B cell (primary cell): Measurements from ENCODE around the gene HSD17B2. TPM values are rescaled to one million over a fixed set of nuclear protein-coding genes. Genes with fewer than 3 reads are reported as not detected.

Experiments
- ATAC-seq: fragments of 200-7000 bp; cut with Tn5 transposase; one replicate; pipeline ENCODE4 v1.10.0; 2021; ENCODE audit warnings: low read depth, mild to moderate bottlenecking, moderate number of reproducible peaks, moderate library complexity
- CTCF ChIA-PET: fragments of 350-600 bp; sonication (Branson Sonifier 250); formaldehyde crosslinking; loops from one replicate; lab custom pipeline; 2021; ENCODE audit warnings: antibody characterized with exemption, inconsistent platforms; lab: Charles Lee
- POLR2A ChIA-PET: fragments of 350-600 bp; sonication (Branson Sonifier 250); formaldehyde crosslinking; loops from one replicate; lab custom pipeline; 2021; ENCODE audit warnings: antibody characterized with exemption; lab: Charles Lee
- DNase-seq: peaks from one replicate; pipeline ENCODE4 v3.0.0; 2013
- H2AFZ ChIP-seq: 2 replicates; pipeline ENCODE4 v1.6.1; 2012; ENCODE audit warnings: mild to moderate bottlenecking, low read depth, low read length; ENCODE audit not compliant: insufficient read depth, poor library complexity, severe bottlenecking
- H3K27ac ChIP-seq, 2 donors: 1 replicate in 1 of 2; 2 replicates in 1 of 2; pipeline ENCODE4 v1.5.1; 2012 to 2013; ENCODE audit warnings: low read length in 2 of 2, mild to moderate bottlenecking in 2 of 2, moderate library complexity in 1 of 2
- H3K27me3 ChIP-seq, 4 experiments: fragments of 200-600 bp in 1 of 4; sonication (generic) in 1 of 4; replicated peaks in 1 of 4; 1 replicate in 2 of 4; 2 replicates in 2 of 4; pipeline versions ENCODE4 v1.6.1 to v1.7.0; 2013 to 2016; ENCODE audit warnings: low read length in 3 of 4, mild to moderate bottlenecking in 2 of 4, mixed read lengths in 1 of 4, moderate library complexity in 1 of 4; ENCODE audit not compliant: insufficient read depth in 4 of 4, control insufficient read depth in 3 of 4; ENCODE audit errors: control extremely low read depth in 1 of 4
- H3K36me3 ChIP-seq, 2 experiments: replicated peaks in 1 of 2; 1 replicate in 1 of 2; 2 replicates in 1 of 2; pipeline versions ENCODE4 v1.6.1 to v1.7.1; 2013; ENCODE audit warnings: low read length in 1 of 2; ENCODE audit not compliant: insufficient read depth in 2 of 2, control insufficient read depth in 1 of 2; ENCODE audit errors: control extremely low read depth in 1 of 2, extremely low read depth in 1 of 2
- H3K4me1 ChIP-seq, 2 donors: fragments of 200-600 bp in 1 of 2; sonication (generic) in 1 of 2; 1 replicate in 1 of 2; 2 replicates in 1 of 2; pipeline versions ENCODE4 v1.5.1 to v1.6.1; 2013 to 2017; ENCODE audit warnings: low read length in 2 of 2; ENCODE audit not compliant: control insufficient read depth in 2 of 2, insufficient read depth in 2 of 2
- H3K4me2 ChIP-seq: replicated peaks from 2 replicates; pipeline ENCODE3; 2012; ENCODE audit warnings: mild to moderate bottlenecking, low read depth, low read length; ENCODE audit not compliant: poor library complexity, severe bottlenecking
- H3K4me3 ChIP-seq, 5 experiments: fragments of 200-600 bp in 1 of 5; sonication (generic) in 1 of 5; 1 replicate in 3 of 5; 2 replicates in 2 of 5; pipeline versions ENCODE4 v1.5.1 to v1.7.0; 2011 to 2016; ENCODE audit warnings: low read length in 4 of 5, mild to moderate bottlenecking in 4 of 5, low read depth in 2 of 5, control low read depth in 1 of 5, moderate library complexity in 1 of 5; ENCODE audit not compliant: insufficient read depth in 1 of 5; ENCODE audit errors: control extremely low read depth in 1 of 5, extremely low read depth in 1 of 5
- H3K79me2 ChIP-seq: fragments of 200-600 bp; sonication (generic); one replicate; pipeline ENCODE4 v1.6.0; 2016; ENCODE audit warnings: low read length; ENCODE audit not compliant: control insufficient read depth, insufficient read depth
- H3K9ac ChIP-seq: fragments of 200-600 bp; sonication (generic); 2 replicates; pipeline ENCODE4 v1.6.1; 2017; ENCODE audit warnings: mild to moderate bottlenecking, low read length, moderate library complexity
- H3K9me3 ChIP-seq, 3 donors: one replicate each; pipeline versions ENCODE4 v1.6.1 to v1.7.1; 2013; ENCODE audit warnings: low read length in 2 of 3; ENCODE audit not compliant: control insufficient read depth in 2 of 3, insufficient read depth in 1 of 3; ENCODE audit errors: control extremely low read depth in 1 of 3
- H4K20me1 ChIP-seq: 2 replicates; pipeline ENCODE4 v1.6.0; 2012; ENCODE audit warnings: mild to moderate bottlenecking, low read length; ENCODE audit not compliant: insufficient read depth, control insufficient read depth, poor library complexity, severe bottlenecking
- H3K27ac Mint-ChIP-seq: one replicate; pipeline ENCODE4 v1.8.0; 2021; ENCODE audit warnings: mixed read lengths
- H3K27me3 Mint-ChIP-seq: one replicate; pipeline ENCODE4 v1.8.0; 2021; ENCODE audit warnings: mixed read lengths
- H3K4me1 Mint-ChIP-seq: one replicate; pipeline ENCODE4 v1.8.0; 2021; ENCODE audit warnings: mixed read lengths
- H3K4me3 Mint-ChIP-seq: one replicate; pipeline ENCODE4 v1.8.0; 2021; ENCODE audit warnings: mixed read lengths
- H3K9me3 Mint-ChIP-seq: one replicate; pipeline ENCODE4 v1.8.0; 2022; ENCODE audit warnings: mixed read lengths; ENCODE audit not compliant: insufficient read depth
- CTCF ChIP-seq: fragments of 200-600 bp; IDR thresholded peaks from one replicate; pipeline ENCODE4 v1.8.0; 2022; ENCODE audit warnings: antibody characterized with exemption, mild to moderate bottlenecking
- EZH2 ChIP-seq: IDR thresholded peaks from 2 replicates; pipeline ENCODE4 v1.6.1; 2012; ENCODE audit warnings: borderline replicate concordance, low read depth, mild to moderate bottlenecking, moderate library complexity, low read length; ENCODE audit not compliant: insufficient read depth, poor library complexity, severe bottlenecking
- WGBS: methylation state at CpG from one replicate; pipeline ENCODE4 v1.1.5; 2013; ENCODE audit warnings: missing lambda C conversion rate; ENCODE audit not compliant: insufficient coverage; 5-methylcytosine and 5-hydroxymethylcytosine counted together
- intact Hi-C: fragments of 100-400 bp; cut with micrococcal nuclease; formaldehyde crosslinking; loops from one replicate; pipeline ENCODE4 v1.10.0; 2022
- polyA plus RNA-seq: library from polyadenylated mRNA; depleted of rRNA; stranded (reverse); fragments of >200 nt; gene quantifications from 2 replicates; pipeline ENCODE4 v1.2.3, GENCODE V29; 2012
- total RNA-seq, 2 donors: library from RNA; stranded (reverse); fragments of 120-200 nt in 1 of 2; gene quantifications; 1 replicate in 1 of 2; 2 replicates in 1 of 2; pipeline versions ENCODE4 v1.2.3 to v1.2.4, GENCODE V29; 2013 to 2022

HSD17B2 gene
- total and polyA plus RNA-seq, 2 donors (not counting 1 experiment from before 2014, with no cell fraction given) = not detected

GRCh38 chr16:82044585-82044911 is 9.5 kb downstream of the HSD17B2 start:
- no peak overlapping the region for H3K9ac ChIP-seq
- ChIA-PET CTCF (no interaction called here), POLR2A (no interaction called here)
- no peaks in the 10 kb centered on the region for H4K20me1 ChIP-seq
- no peaks in the 10 kb centered on the region for H3K4me1 Mint-ChIP-seq
- no peak overlapping the region for H3K4me3 ChIP-seq
- no peaks in the 10 kb centered on the region for H3K36me3 ChIP-seq
- no peak for DNase-seq
- peaks cover 0 to 16% (median 0%) of the 10 kb centered on the region in 4 experiments for H3K27me3 ChIP-seq
- no peaks in the 10 kb centered on the region for H3K9me3 ChIP-seq
- H3K4me3 Mint-ChIP-seq = no peak overlapping the region
- intact Hi-C loops = no loop called here
- ATAC-seq = no peak
- no peaks in the 10 kb centered on the region for H3K4me1 ChIP-seq
- H3K27me3 Mint-ChIP-seq = peaks cover 44% of the 10 kb centered on the region
- H3K4me2 ChIP-seq = no peak overlapping the region
- H3K27ac Mint-ChIP-seq = no peak overlapping the region
- 80% methylated on average over 2 of the region's 3 CpGs for WGBS
- TF ChIP-seq EZH2 (no peak), CTCF (no peak)
- H3K9me3 Mint-ChIP-seq = no peaks in the 10 kb centered on the region
- H2AFZ ChIP-seq = no peak overlapping the region
- H3K27ac ChIP-seq = no peak overlapping the region
- no peaks in the 10 kb centered on the region for H3K79me2 ChIP-seq

DNA sequence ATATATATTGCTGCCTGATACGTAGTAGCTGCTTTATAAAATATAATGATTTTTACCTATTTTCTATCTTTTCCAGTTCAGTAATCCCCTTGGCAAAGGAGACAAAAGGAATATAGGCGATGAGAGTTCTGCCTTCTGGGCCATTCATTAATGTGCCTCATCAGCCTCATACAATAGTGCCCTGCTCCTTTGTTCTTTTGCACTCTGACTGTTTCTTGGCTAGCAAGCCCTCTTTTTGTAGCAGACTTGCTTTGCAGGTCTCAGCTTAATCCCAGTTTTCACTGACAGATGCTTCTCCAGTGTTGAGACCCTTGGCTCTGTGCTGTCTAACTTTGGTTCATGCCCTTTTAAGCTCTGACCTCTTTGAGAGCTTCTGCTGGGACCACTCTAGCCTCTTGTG is 10.4 kb downstream of the HSD17B2 start:
- Mint-ChIP-seq H3K4me3 (no peak overlapping the region), H3K27ac (no peak overlapping the region), H3K9me3 (no peaks in the 10 kb centered on the region), H3K4me1 (no peaks in the 10 kb centered on the region), H3K27me3 (peaks cover 43% of the 10 kb centered on the region)
- Histone ChIP-seq H3K36me3 (no peaks in the 10 kb centered on the region), H3K9me3 (no peaks in the 10 kb centered on the region), H3K9ac (no peak overlapping the region), H4K20me1 (no peaks in the 10 kb centered on the region), H3K27me3 (peaks cover 0 to 16% (median 0%) of the 10 kb centered on the region in 4 experiments), H2AFZ (no peak overlapping the region), H3K4me3 (no peak overlapping the region), H3K4me1 (no peaks in the 10 kb centered on the region), H3K27ac (no peak overlapping the region), H3K79me2 (no peaks in the 10 kb centered on the region), H3K4me2 (no peak overlapping the region)
- intact Hi-C loops = no loop called here
- no peak for DNase-seq
- ChIA-PET CTCF (no interaction called here), POLR2A (no interaction called here)
- WGBS = no CpG with 5 or more reads among the region's 2 CpGs
- no peak for ATAC-seq
- no peak for TF ChIP-seq CTCF
- TF ChIP-seq EZH2 = no peak
